IPS-11a (cell line): ENCODE measurements around the gene CACTIN.

Experiments used
- H3K4me3 ChIP-seq: one replicate; pipeline ENCODE4 v1.5.1; 2013; ENCODE audit warnings: low read depth, low read length, control low read depth

CACTIN gene

GRCh38 chr19:3646336-3647092 is 19.9 kb upstream of the CACTIN start:
- no peak overlapping the region for H3K4me3 ChIP-seq

- H3K4me3 ChIP-seq, result no peak overlapping the region
Measured at GRCh38 chr19:3645726-3646125, 19.1 kb upstream of the CACTIN start.

GRCh38 chr19:3645067-3645396 is 18.4 kb upstream of the CACTIN start:
- no peak overlapping the region for H3K4me3 ChIP-seq

- H3K4me3 ChIP-seq, result no peak overlapping the region
Measured at GRCh38 chr19:3644351-3645066, 17.9 kb upstream of the CACTIN start.

GRCh38 chr19:3643674-3644313 is 17.2 kb upstream of the CACTIN start:
- H3K4me3 ChIP-seq, result no peak overlapping the region

GRCh38 chr19:3642987-3643673 is 16.5 kb upstream of the CACTIN start:
- H3K4me3 ChIP-seq, result no peak overlapping the region

GRCh38 chr19:3642296-3642695 is 15.7 kb upstream of the CACTIN start:
- H3K4me3 ChIP-seq, result no peak overlapping the region

GRCh38 chr19:3641515-3642269 is 15.1 kb upstream of the CACTIN start:
- H3K4me3 ChIP-seq, result no peak overlapping the region

GRCh38 chr19:3639479-3639878 is 12.9 kb upstream of the CACTIN start:
- H3K4me3 ChIP-seq, result no peak overlapping the region

GRCh38 chr19:3638208-3639193 is 11.9 kb upstream of the CACTIN start:
- no peak overlapping the region for H3K4me3 ChIP-seq

GRCh38 chr19:3637621-3638020 is 11.0 kb upstream of the CACTIN start:
- no peak overlapping the region for H3K4me3 ChIP-seq

GRCh38 chr19:3636962-3637361 is 10.4 kb upstream of the CACTIN start:
- H3K4me3 ChIP-seq, result no peak overlapping the region

- H3K4me3 ChIP-seq, result no peak overlapping the region
Measured at GRCh38 chr19:3636506-3636905, 9.9 kb upstream of the CACTIN start.

GRCh38 chr19:3634496-3635045 is 8.0 kb upstream of the CACTIN start:
- H3K4me3 ChIP-seq, result no peak overlapping the region

GRCh38 chr19:3633559-3633988 is 7.0 kb upstream of the CACTIN start:
- H3K4me3 ChIP-seq, result no peak overlapping the region

GRCh38 chr19:3632739-3633558 is 6.4 kb upstream of the CACTIN start:
- no peak overlapping the region for H3K4me3 ChIP-seq

GRCh38 chr19:3632098-3632497 is 5.5 kb upstream of the CACTIN start:
- no peak overlapping the region for H3K4me3 ChIP-seq

- no peak overlapping the region for H3K4me3 ChIP-seq
Measured at GRCh38 chr19:3631053-3631861, 4.7 kb upstream of the CACTIN start.
